Right lobe of liver (tissue), 4 donors: ENCODE measurements around the gene CALD1.

Experiments used
- CTCF ChIP-seq, 4 donors: fragments of 200-600 bp in 3 of 4; fragments of 450-650 bp in 1 of 4; IDR thresholded peaks; one replicate each; pipeline versions ENCODE4 v1.5.1 to v1.8.0; 2016 to 2022; ENCODE audit warnings: antibody characterized with exemption in 4 of 4, mild to moderate bottlenecking in 2 of 4
- POLR2A ChIP-seq: fragments of 450-650 bp; IDR thresholded peaks from one replicate; pipeline ENCODE4 v1.6.1; 2017; ENCODE audit warnings: antibody characterized with exemption, mild to moderate bottlenecking
- donor health status: DM: no; HTN: no; CAD: no.
- donor health status: DM: no; HTN: no; CAD: no.
- donor health status: DM: no; HTN: yes; CAD: no.

- TF ChIP-seq CTCF (IDR thresholded peaks at IDR 0.05), result no peak
- no peak for TF ChIP-seq POLR2A
These were observed 12.5 kb upstream of the CALD1 start for GRCh38 chr7:134766779-134767519.
